Measurements from ENCODE around the gene SEC14L2. TPM values are rescaled to one million over a fixed set of nuclear protein-coding genes. Genes with fewer than 3 reads are reported as not detected.
A peak's percentile ranks its signal among the peaks of the same experiment; 100 is the strongest.

SEC14L2 gene
- polyA plus RNA-seq, 2 of the 4 experiments (the other 2 are of a cell fraction) = 12.8 to 15.2 TPM

DNA sequence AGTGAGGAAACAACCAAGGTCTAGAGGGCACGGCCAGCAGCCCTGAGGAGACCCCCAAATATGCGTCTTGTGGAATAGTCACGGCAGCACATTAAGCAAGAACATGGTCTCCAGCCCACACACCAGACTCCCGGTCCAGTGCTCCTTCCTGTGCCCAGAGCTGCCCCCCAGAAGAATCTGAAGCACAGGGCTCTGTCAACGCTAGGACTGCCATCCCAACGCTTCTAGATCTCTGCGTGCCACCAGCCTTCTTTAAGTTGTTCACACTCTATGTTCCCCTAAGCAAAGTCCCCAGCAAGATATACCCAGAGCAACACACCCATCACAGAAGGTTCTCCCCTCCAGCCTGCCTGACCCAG, 3.5 kb upstream of the SEC14L2 start (continued):
- TF ChIP-seq REST (IDR thresholded peaks at IDR 0.05) (no peak), FOXS1 (CRISPR knock-in tag; IDR thresholded peaks at IDR 0.05) (no peak), ELK1 (IDR thresholded peaks at IDR 0.05; ENCODE audit: low read depth, low read length) (no peak), MYC (IDR thresholded peaks at IDR 0.05; ENCODE audit: borderline replicate concordance, low read length) (no peak), JUN (IDR thresholded peaks at IDR 0.05) (no peak)

DNA sequence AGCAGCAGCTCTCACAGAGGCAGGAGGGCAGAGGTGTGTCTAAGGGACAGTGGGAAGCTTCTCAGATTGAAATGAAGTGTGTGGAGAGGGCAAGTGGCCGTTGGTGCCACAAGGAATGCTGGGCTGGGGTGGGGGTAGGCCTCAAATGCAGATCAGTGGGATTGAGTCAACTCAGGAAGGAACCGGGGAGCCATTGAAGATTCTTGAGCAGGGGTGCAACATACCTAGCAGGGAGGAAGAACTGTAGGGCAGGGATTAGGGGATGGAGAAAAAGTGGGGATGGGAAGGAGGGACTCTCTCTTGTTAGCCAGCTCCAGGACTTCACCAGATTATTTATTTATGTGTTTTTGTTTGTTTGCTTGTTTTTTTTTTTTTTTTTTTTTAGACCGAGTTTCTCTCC, 2.9 kb upstream of the SEC14L2 start:
- Histone ChIP-seq H3K27ac (no peak overlapping the region), H3K4me1 (peaks cover 13% of the 10 kb centered on the region), H3K4me2 (no peak overlapping the region), H3K9me3 (peaks cover 11% of the 10 kb centered on the region; the same call in 2 of the 3 replicates), H3K4me3 (no peak overlapping the region)
- ATAC-seq (no peak), DNase-seq (ENCODE audit: low read depth in 1 of 2, low spot score in 1 of 2) (no peak), FAIRE-seq (no peak)
- no peak for TF ChIP-seq RAD21 (conservative IDR thresholded peaks at IDR 0.05 in 1 of 2, IDR thresholded peaks at IDR 0.05 in 1 of 2)
- no peak for TF ChIP-seq CHD4 (IDR thresholded peaks at IDR 0.05; ENCODE audit: borderline replicate concordance)
- TF ChIP-seq EHF (CRISPR knock-in tag; IDR thresholded peaks at IDR 0.05) = no peak
- no peak for TF ChIP-seq EP300 (IDR thresholded peaks at IDR 0.05)
- no peak for TF ChIP-seq ESRRA (IDR thresholded peaks at IDR 0.05; ENCODE audit: borderline replicate concordance, low read length)
- TF ChIP-seq TP53 (CRISPR knock-in tag; IDR thresholded peaks at IDR 0.05) = no peak
- TF ChIP-seq BCL3 (IDR thresholded peaks at IDR 0.05) = no peak
- TF ChIP-seq MAZ (IDR thresholded peaks at IDR 0.05; ENCODE audit: borderline replicate concordance, low read depth, low read length) = no peak
- no peak for TF ChIP-seq NFE2L2 (conservative IDR thresholded peaks at IDR 0.05; ENCODE audit: low read length)
- WGBS (ENCODE audit: missing lambda C conversion rate) = 68% methylated on average over 3 of the region's 3 CpGs
- POLR2A ChIA-PET = no interaction called here
- CTCF ChIA-PET = interaction anchor here (2.5 kb wide), 1 partner anchor 106 kb away, joined by 11 read pairs; no protein-coding TSS in a partner anchor

DNA sequence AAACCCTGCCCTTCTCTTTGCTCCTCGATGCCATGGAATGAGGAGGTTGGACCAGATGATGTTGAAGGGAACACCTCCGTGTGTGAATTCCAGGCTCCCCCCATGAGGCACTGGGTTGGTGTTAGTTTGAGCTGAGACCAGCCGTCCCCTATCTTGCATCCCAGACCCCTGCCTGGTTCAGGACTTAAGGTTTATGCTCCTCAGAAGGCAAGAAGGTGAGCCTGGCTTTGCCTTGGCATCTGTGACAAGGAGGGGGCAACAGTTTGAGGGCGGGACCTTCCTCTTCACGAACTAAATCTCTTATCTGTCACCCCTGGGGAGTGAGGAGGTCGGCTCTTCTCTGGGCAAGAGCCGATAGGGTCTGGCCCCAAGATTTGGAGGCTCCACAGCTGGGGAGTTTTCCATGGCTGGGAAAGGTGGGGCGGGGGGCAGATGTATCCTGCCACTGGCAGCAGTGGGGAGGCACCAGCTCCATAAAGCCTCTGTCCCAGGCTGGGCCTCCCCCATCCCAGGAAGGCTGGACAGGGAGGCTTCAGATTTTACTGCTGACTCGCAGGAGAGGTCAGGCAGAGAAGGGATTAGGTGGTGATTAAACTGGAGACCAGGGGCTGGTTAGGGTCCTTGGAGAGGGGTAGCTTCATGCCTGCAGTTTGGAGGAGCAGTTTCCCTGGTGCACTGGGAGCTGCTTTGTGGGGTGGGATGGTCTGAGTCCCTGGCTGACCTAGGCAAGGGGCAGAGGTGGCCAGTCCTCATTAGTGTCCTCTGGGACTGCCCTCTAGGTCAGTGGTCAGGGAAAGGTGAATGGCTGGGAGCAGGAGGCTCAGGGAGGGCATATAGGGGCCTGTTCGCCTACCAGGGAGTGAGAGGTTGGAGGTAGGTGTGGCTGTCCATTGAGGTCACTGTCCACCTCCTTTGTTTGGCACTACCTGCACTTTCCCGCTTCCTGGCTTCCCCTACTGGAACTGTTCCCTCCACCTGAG, 1.1 kb downstream of the SEC14L2 start:
- DNase-seq (ENCODE audit: low read depth in 1 of 2, low spot score in 1 of 2) = no peak
- Histone ChIP-seq H3K4me1 (peaks cover 18% of the 10 kb centered on the region), H3K4me2 (peak overlapping the region; percentile 91), H3K27ac (peak overlapping the region; percentile 81 to 98), H3K4me3 (peak overlapping the region; percentile 76), H3K9me3 (no peaks in the 10 kb centered on the region)
- ChIA-PET POLR2A (interaction anchor here (1.2 to 2.1 kb wide), 2 partner anchors 11 to 25 kb away, joined by 3 to 12 read pairs; partner anchors contain the start of gene RNF215), CTCF (interaction anchor here (1.0 to 2.0 kb wide), 5 partner anchors 10 to 110 kb away, joined by 3 to 11 read pairs (median 6); partner anchors contain the start of gene RNF215)
- TF ChIP-seq, protein P1, sequence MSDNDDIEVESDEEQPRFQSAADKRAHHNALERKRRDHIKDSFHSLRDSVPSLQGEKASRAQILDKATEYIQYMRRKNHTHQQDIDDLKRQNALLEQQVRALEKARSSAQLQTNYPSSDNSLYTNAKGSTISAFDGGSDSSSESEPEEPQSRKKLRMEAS (IDR thresholded peaks at IDR 0.05) = 0 out of 2 replicates have a peak, but pooled peaks have one; percentile 16
- no peak for TF ChIP-seq FOSB (CRISPR knock-in tag; IDR thresholded peaks at IDR 0.05)
- no peak for FAIRE-seq
- peak; percentile 5 to 23; a peak in 4 of 6 replicates for ATAC-seq
- WGBS (ENCODE audit: missing lambda C conversion rate) = 34% methylated on average over 6 of the region's 11 CpGs
